GM15510 (cell line): ENCODE data around the gene AMIGO2.

Experiments
- POLR2A ChIP-seq: IDR thresholded peaks from 3 replicates; pipeline ENCODE4 v1.6.1; 2011; ENCODE audit warnings: borderline replicate concordance; ENCODE audit not compliant: insufficient read length; ENCODE audit errors: extremely low read depth

AMIGO2 gene

DNA sequence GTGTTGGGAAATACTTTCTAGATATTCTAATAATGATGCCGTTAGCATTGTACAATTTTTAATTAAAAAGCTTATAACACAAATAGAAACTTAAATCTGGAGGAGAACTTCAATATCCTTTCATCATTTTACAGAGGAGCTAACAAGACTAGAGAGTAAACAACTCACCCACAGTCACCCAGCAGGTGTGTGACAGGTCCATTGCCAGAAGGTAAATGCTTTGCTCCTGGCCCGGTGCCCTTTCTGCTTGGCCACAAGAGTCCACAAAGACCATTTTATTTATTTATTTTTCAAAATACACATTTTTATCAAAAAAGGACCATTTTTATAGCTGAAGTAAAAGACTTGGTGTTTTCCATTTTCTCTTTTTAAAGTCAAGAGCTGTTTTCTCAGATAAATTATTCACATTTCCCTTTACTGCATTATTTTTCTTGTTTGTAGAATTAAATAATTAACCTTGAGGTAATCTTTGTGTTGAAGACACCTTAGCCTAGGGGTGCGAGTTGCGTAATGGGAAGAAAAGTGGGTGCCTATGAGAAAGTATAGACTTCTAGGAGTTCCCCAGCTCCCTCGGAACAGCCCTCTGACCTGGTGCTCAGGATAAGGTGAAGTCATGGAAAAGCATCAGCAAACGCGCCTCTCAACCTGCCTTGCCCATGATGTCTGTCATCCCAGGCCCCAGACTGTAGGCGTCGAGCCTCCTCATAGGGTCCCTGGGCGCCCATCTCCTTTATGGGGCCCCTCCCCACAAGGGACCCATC lies 26.3 kb upstream of the AMIGO2 start:
- no peak for TF ChIP-seq POLR2A

- no peak for TF ChIP-seq POLR2A
These were observed 23.3 kb upstream of the AMIGO2 start for GRCh38 chr12:47102845-47103651.

GRCh38 chr12:47102406-47102805 lies 22.6 kb upstream of the AMIGO2 start:
- no peak for TF ChIP-seq POLR2A

GRCh38 chr12:47100160-47100559 lies 20.4 kb upstream of the AMIGO2 start:
- TF ChIP-seq POLR2A: no peak

- no peak for TF ChIP-seq POLR2A
These were observed 19.9 kb upstream of the AMIGO2 start for GRCh38 chr12:47099610-47100009.

DNA sequence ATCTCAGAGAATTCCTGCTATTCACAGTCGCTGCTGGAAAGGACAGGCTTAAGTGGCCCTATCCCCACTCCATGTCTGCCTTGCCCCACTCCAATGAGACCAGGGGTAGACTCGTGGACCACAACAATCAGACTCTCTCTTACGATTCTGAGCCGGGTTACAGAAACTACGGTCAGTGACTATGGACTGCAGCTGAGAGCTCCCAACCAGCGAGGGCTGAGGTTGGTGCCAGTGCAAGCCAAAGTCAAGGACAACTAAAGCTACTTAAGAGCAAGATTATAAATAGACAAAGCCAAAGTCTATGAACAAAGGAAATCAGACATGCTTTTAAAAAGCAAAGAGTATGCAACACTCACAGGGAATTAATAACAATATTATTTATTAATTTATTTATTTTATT lies 18.3 kb upstream of the AMIGO2 start:
- TF ChIP-seq POLR2A: no peak

GRCh38 chr12:47097276-47097896 lies 17.6 kb upstream of the AMIGO2 start:
- TF ChIP-seq POLR2A: no peak

- no peak for TF ChIP-seq POLR2A
These were observed 15.9 kb upstream of the AMIGO2 start for GRCh38 chr12:47095446-47096236.

DNA sequence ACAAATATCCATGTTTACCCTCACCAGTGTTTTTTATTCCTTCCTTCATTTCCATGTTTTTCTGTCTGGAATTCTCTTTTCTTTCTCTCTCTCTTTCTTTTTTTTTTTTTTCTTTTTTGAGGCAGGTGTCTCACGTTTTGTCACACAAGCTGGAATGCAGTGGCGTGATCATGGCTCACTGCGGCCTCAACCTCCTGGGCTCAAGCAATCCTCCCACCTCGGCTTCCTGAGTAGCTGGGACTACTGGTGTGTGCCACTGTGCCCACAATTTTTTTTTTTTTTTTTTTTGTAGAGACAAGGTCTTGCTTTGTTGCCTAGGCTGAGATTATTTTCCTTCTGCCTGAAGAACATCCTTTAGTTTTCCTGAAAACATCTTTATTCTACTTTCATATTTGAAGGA lies 15.0 kb upstream of the AMIGO2 start:
- no peak for TF ChIP-seq POLR2A

- TF ChIP-seq POLR2A: no peak
These were observed 11.2 kb upstream of the AMIGO2 start for GRCh38 chr12:47091009-47091408.

DNA sequence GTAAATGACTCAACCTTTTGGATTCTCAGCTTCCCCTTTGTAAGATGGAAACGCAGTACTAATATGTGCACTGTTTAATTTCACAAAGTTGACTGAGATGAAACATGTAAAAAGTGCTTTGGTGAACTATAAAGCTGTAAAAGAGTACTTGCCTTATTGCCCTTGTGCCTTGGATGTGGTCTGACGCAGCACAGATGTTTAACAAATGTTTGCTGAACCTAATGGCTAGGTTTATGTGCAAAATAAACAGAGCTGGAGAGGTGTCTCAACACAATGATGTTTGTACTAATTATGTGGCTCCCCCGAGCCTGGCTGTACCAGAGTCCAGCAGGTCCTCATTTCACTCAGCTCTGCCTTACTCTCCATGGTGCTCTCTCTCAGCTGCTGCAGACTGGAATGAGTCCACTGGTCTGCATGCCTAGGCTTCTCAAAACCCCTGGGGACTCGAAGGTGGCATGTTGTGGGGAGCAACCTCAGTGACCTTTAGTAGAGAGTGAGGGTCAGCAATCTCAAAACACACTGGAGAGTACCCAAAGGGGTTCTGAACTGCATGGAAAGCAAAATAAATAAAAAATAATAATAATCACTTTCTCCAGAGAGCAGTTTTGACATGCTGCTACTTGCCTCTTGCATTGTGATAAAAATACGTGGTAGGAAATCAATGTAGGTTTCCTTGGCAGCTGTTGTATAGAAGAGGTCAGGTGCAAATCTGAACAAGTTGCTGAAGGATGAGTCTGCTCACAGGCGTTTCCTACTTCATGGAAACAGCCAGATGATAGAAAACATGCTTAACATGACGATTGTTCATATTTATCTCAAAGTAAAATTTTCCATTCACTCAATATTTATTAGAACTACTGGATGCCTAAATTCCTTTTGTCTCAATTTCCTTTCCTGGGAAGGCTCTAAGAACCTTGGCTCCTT lies 8.5 kb upstream of the AMIGO2 start:
- no peak for TF ChIP-seq POLR2A

GRCh38 chr12:47087088-47087688 lies 7.4 kb upstream of the AMIGO2 start:
- no peak for TF ChIP-seq POLR2A

GRCh38 chr12:47085815-47086252 lies 6.1 kb upstream of the AMIGO2 start:
- TF ChIP-seq POLR2A: no peak
